ENCODE measurements around the gene SNX14.
"Not testable (repeated sequence)": the region's sequence is repeated elsewhere in the genome, so short reads cannot be mapped to it uniquely, and the experiment has no call there.

The SNX14 gene, protein sequence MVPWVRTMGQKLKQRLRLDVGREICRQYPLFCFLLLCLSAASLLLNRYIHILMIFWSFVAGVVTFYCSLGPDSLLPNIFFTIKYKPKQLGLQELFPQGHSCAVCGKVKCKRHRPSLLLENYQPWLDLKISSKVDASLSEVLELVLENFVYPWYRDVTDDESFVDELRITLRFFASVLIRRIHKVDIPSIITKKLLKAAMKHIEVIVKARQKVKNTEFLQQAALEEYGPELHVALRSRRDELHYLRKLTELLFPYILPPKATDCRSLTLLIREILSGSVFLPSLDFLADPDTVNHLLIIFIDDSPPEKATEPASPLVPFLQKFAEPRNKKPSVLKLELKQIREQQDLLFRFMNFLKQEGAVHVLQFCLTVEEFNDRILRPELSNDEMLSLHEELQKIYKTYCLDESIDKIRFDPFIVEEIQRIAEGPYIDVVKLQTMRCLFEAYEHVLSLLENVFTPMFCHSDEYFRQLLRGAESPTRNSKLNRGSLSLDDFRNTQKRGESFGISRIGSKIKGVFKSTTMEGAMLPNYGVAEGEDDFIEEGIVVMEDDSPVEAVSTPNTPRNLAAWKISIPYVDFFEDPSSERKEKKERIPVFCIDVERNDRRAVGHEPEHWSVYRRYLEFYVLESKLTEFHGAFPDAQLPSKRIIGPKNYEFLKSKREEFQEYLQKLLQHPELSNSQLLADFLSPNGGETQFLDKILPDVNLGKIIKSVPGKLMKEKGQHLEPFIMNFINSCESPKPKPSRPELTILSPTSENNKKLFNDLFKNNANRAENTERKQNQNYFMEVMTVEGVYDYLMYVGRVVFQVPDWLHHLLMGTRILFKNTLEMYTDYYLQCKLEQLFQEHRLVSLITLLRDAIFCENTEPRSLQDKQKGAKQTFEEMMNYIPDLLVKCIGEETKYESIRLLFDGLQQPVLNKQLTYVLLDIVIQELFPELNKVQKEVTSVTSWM

DNA sequence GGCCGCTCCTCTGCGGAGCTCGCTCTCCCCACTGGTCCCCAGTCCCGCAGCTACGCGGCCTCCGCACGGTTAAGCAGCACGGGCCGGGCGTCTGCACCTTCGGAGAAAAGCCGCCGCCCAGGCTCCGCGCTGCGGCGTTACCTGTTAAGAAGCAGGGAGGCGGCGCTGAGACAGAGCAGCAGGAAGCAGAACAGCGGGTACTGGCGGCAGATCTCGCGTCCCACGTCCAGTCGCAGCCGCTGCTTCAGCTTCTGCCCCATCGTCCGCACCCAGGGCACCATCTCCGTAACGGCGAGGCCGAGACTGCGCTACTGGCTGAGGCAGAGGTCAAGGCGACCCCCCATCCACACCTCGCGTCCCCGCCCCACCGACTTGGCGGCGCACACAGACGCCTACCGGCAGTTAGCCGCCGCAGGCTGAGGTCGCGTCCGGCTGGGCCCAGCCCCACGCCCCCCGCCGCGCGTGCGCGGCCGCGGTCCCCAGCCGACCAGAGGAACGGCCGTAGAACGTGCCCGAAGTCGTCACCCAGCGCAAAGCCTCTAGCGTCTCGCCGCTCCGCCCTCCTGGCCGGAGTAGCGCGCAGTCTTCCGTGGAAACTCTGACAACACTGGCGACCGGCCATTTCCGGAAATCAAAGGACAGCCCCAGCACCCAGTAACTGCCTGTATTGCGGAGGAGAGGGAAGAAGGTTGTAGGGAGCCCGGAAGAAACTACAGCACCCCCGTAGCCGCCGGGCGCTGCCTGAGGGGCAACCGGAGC is at the start of gene SNX14:
Gene SNX14 (minus strand): TSS at position 421 of the 759 bp plus-strand sequence. CDS start 140 bp downstream, at position 281.
- Histone ChIP-seq H3K27ac (peak within 1 kb of the TSS; percentile 43 to 95 (median 89)), H3K4me3 (peak within 1 kb of the TSS; percentile 50 to 86 (median 68))

DNA sequence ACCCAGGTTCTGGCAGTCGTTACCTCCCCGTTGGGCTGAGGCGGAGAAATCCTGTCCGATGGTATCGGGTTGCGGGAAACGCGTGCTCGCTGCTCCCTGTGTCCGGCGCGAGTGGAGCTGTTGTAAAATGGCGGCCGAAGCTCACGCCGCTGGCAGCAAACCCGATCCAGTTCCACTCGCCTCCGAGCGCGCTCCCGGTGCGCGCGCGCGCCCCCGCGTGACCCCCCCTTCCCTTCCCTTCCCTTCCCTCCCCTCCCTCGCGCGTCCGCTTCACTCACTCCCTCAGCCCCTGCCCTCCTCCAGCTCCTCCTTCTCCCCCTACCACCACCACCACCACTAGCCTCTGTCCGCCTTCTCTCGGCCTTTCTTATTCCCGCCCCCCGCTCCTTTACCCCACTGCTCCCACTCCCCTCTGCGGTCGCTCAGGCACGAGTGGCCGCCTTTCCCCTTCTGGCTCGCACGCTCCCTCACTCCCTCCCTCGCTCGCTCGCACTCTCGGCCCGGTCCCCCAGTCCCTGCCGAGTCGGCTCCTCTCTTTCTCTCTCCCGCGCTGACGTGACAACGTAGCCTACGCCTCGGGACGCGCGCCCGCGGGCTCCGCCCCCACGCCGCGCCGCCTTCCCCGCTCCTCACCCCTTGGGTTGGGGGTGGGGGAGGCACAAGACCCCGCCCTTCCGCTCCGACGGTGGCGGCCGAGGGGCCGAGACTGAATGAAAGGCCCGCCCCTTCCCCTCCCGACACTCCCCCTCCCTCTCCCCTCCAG is 49.3 kb upstream of the SNX14 start, which contains the start of gene SYNCRIP:
Gene SYNCRIP (minus strand): TSS at position 113 of the 763 bp plus-strand sequence. CDS start 1,447 bp downstream, outside the sequence.
- peak within 1 kb of the TSS; percentile 70 to 96 (median 86) for H3K4me3 ChIP-seq
- peak within 1 kb of the TSS; percentile 95 to 100 (median 99) for H3K27ac ChIP-seq

DNA sequence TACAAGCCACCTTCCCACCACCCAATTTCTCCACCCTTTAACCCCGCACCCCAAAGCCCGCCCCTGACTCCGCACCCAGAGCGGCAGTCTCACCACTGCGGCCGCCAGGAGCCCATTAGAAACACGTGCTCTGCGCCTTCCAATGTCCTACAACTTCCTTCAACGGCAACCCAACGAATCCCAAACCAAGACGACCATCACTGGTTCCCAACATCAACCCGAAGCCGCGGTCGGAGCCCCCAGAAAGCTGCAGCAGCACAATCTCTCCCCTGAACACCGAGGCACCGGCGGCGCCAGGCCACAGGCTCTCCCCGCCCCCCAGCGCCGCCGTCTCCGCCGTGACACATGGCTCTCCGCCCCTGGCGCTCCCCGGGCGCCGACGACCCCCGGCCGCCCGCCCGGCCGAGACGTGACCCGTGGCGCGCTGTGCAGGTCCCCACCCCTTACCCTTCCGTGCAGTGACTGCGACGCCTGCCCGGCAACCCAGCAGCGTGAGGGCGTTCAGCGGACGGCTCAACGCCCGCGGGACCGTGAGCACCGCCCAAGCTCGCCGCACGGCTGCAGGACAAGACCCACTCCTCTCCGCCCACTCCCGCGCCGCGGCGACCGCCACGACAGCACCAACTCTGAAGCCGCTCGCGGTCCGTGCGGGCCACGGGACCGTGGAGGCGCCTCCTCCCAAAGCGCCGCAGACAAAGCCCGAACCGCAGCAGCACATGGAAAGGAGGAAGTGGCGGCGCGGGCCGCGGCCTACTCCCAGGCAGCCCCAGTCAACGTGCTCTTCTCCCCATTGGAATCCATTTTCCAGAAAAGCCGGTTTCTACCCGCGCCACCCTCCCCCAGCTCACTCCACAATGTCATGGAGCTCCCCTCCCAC is 48.5 kb upstream of the SNX14 start:
- H3K4me3 ChIP-seq, result peak overlapping the region; percentile 70 to 96 (median 86)
- H3K27ac ChIP-seq, result peak overlapping the region; percentile 95 to 100 (median 99)

DNA sequence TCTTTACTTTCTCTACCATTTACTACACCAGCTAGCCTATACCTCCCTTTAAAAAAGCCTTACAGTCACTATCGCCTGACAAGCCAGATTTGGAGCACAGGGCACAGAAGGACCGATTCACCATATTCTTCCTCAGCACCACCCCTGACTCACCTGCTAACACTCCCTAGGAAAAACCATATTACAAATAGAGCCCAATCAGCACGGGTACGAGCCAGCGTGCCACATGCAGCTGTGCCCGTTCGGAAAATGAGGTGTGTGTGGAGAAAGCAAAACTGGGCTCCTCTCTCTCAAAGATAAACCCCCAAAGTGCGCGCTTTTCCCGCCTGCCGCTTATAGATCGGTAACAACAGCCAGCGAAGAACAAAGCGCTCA is 47.9 kb upstream of the SNX14 start:
- peak overlapping the region; percentile 70 to 96 (median 86) for H3K4me3 ChIP-seq
- peak overlapping the region in 20 of 21 experiments; percentile 95 to 100 (median 99) for H3K27ac ChIP-seq

DNA sequence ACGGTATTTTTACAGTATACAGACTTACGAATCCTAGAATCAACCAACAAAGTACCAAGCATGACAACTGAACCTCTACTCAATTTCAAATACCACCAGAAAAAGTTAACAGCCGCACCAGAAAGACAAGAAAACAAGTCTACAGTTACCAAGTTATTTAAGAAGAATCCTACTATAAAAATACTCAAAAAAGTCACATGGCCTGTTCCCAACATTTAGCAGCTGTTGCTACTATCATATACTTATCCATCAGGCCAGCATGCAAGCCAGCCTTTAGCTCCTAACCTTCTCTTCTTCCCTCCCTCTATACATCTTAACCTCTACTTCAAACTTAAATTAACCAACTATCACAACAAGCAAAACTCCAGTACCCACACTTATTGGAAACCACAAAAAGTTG is 47.2 kb upstream of the SNX14 start:
- peak overlapping the region in 4 of 21 experiments; percentile 95 to 100 (median 100) for H3K27ac ChIP-seq
- peak overlapping the region; percentile 70 to 96 (median 86) for H3K4me3 ChIP-seq

DNA sequence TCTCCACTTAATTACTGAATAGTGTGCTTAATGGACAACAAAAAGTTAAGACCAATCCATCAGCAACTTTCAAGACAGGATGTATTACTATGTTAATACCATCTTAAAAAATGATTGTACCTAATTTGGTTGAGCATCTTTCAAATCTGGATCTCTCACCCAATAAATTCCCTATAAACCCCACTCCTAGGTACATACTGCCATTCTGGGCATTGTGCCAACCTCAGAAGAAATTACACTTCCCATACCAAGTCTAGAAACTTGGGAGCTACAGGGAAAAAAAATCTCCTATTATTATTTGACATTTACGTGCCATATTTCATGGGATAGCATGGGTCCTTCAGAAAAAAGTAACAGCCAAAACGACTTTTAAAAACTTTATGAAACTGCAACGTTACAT is 43.9 kb upstream of the SNX14 start:
- Histone ChIP-seq H3K27ac (no peak overlapping the region), H3K4me3 (no peak overlapping the region)

DNA sequence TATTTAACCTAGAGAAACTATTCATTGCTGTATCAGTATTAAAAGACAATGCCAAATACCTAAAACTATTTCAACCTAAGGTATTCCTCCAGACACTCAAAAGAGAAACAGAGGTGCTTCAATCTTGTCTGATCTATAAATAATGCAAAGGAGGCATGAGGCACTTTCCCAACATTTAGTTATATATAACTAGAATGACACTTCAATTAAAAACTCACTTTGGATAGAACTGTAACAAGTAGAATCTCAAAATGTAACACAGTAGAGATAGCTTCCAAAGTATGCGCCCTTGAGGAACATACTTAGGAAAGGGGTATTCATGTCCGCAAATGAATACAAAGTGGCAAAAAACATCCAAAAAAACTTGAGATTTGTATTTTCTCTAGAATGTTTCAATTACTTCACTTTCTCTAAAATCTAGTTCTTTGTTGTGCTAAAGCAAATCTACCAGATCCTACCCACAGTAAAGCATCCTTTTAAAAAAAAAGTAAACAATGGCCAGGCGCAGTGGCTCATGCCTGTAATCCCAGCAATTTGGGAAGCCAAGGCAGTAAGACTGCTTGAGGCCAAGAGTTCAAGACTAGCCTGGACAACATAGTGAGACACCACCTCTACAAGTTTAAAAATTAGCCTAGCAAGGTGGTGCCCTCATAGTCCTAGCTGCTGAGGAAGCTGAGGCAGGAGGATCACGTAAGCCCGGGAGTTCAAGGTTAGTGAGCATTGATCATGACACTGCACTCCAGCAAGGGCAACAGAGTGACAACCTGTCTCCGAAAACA is 38.7 kb upstream of the SNX14 start:
- Histone ChIP-seq H3K4me3 (no peak overlapping the region), H3K27ac (no peak overlapping the region)

DNA sequence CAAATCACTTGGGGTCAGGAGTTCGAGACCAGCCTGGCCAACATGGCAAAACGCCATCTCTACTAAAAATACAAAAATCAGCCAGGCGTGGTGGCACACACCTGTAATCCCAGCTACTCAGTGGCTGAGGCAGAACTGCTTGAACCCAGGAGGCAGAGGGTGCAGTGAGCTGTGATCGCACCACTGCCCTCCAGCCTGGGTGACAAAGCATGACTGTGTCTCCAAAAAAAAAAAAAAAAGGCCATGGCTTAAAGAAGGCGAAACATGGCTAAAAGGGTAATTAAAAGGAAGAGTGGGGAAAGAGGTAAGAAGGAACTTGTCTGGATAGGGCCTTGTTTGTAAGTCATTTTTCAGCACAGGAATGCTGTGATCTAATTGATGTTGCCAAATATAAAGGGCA is 37.5 kb upstream of the SNX14 start:
- not testable (repeated sequence) for H3K27ac ChIP-seq

DNA sequence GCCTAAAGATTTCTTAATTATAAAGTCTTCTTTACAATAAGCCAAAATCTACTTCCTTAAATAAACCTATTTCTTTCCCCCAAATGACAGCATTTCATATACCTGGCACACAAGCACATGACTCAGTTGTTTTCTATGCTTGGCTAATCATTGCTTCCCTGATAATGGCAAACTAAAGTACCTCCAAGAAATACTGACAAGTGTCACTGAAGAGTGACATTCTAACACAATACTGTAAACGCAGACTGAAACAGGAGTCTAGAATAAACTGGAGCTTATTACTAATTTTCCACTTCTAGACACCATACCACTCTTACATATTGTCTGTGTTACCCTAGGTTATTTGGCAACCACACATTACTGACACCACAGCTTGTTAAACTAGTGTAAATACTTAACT is 34.7 kb upstream of the SNX14 start:
- Histone ChIP-seq H3K4me3 (no peak overlapping the region), H3K27ac (no peak overlapping the region)

More for the DNA sequence above, 37.5 kb upstream of the SNX14 start:
- not testable (repeated sequence) for H3K4me3 ChIP-seq

DNA sequence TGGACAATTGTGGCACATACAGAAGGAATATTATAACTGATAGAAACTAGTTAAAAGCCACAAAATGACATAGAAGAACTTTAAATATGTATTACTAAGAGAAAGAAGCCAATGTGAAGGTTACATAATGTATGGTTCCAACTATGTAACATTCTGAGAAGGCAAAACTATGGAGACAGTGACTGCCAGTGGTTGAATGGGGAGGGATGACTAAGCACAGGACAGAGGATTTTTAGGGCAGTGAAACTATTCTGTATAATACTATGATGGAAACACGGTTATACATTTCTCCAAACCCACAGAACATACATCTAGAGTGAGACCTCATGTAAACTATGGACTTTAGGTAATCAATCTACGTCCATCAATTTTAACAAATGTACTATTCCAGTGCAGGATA is 26.6 kb upstream of the SNX14 start:
- Histone ChIP-seq H3K4me3 (no peak overlapping the region), H3K27ac (no peak overlapping the region)

DNA sequence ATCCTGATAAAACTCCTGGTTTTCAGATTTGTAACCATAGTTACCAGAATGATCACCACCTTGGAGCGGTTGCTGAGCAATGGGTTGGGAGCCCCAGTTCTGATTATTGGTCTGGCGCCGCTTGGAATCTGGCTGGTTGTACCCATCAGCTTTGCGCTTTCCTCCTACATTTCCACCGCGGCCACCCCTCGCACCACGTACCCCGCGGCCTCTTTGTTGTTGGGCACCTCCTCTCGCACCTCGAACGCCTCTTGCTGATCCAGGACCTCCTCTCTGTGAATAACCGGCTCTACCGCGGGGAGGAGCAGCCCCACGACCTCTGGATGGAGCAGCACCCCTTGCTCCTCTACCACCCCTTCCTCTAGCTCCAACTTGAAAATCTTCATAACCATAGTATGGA is 21.1 kb upstream of the SNX14 start:
- Histone ChIP-seq H3K4me3 (no peak overlapping the region), H3K27ac (no peak overlapping the region)

DNA sequence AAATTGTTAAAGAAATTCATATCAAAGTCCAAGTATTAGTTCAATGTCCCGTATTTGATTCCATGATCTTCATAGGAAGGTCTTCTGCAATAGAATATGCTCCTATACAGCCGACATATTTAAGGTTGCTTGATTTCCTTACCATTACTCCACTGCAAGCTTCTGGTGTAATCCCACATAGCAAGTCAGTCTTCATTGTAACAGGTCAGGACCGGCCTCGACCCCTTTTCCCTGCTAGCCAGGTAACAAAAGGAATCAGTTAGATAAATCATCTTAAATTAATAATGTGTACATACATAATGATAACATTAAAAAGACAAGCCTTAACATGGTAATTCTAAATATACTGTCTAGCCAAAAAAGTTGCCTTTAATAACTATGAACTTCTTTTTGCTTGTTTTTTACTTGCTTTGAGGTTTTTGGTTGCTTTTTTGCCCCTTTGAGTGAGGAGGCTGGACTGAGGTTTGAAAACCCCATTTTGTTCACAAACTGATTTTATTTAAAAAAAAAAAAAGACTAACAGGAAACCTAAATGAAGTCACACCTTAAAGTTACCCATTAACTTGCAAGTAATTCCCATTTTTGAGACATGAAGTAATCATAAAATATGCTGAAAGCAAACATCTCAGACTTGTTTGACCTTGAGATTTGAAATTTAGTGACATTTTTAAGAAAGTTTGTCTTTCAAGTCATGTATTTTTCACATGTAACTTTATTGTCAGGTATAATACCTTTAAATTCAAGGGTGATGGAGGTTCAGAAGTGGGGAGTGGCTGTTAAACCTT is 19.2 kb upstream of the SNX14 start:
- Histone ChIP-seq H3K4me3 (no peak overlapping the region), H3K27ac (no peak overlapping the region)

DNA sequence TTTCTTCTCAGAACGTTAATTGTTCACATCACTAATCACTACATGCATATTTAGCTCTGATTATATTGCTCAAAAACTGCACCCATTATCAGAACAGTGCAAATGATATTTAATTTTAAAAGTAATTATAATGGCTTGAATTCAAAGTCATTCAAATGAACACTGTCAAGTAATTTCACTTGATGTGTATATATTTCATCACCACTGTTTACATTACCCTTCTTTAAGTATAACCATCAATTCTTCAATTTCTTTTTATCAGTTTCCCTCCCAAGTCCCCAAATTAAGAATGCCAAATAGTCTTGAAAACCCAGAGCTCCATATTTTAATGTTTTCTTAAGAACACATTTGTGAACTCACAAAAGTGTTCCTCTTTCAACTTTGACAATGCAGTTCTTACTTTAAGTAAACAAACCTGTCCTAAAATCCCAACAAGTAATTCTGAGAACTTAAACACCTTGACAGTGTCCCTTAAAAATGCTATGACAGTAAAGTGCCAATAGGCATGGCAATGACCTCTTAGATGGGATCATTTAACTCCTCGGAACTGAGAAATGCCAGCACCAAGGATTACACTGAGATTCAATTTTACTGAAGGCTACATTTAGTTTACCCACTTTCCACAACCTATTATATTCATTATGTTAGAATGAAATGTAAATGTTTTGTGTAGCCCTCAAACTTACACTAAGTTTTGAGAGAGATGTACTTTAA is 16.7 kb upstream of the SNX14 start:
- Histone ChIP-seq H3K27ac (no peak overlapping the region), H3K4me3 (no peak overlapping the region)

DNA sequence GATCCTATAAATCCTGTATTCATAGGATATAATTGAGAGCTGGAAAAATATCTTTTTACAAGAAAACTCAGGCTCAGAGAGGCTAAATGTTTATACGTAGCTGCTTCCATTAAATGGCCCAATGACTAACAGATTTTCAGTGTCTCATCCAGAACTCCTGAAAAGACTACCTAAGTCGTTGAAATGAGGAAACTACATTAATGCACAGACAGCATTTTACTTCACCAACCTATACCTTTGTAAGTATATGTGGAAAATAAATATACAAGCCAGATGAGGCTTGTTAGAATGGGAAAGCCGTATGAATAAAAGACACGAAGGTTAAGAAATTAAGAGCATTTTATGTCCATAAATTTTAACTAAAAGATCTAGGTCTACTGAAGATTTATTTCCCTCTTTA is 8.4 kb upstream of the SNX14 start:
- H3K4me3 ChIP-seq, result no peak overlapping the region
- no peak overlapping the region for H3K27ac ChIP-seq

DNA sequence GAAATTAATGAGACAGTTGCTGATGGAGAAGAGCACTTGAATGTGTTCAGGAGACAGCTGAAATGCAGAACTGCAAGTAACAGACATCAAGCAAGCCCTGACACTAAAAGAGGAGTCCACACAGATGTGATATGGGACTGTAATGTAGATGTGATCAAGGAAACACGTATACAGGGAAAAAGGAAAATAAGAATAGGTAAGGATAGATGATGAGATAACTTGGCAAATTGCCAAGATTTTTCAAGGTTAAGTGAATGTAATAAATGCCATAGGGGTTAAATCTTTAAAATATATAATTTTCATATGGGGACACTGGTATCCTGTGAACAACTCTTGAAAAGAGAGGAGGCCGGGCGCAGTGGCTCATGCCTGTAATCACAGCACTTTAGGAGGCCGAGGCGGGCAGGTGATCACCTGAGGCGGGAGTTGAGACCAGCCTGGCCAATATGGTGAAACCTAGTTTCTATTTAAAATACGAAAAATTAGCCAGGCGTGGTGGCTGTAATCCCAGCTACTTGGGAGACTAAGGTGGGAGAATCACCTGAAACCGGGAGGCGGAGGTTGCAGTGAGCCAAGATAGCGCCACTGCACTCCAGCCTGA is 7.2 kb upstream of the SNX14 start:
- no peak overlapping the region for H3K4me3 ChIP-seq
- H3K27ac ChIP-seq, result no peak overlapping the region
